CD14-positive monocyte (primary cell): ENCODE data around the gene PDE9A. TPM values are rescaled to one million over a fixed set of nuclear protein-coding genes. Genes with fewer than 3 reads are reported as not detected.

Experiments used
- DNase-seq, 3 donors: peaks; one replicate each; pipeline ENCODE4 v3.0.0-alpha.2; 2011 to 2022
- H2AFZ ChIP-seq: 2 replicates; pipeline ENCODE4 v1.6.0; 2012; ENCODE audit warnings: mild to moderate bottlenecking, low read depth, low read length, inconsistent platforms; ENCODE audit not compliant: insufficient read depth, poor library complexity, severe bottlenecking
- H3K27ac ChIP-seq, 2 donors: 1 replicate in 1 of 2; 2 replicates in 1 of 2; pipeline ENCODE4 v1.5.1; 2012 to 2013; ENCODE audit warnings: low read length in 2 of 2, control low read depth in 1 of 2, inconsistent platforms in 1 of 2, low read depth in 1 of 2, mild to moderate bottlenecking in 1 of 2
- H3K27me3 ChIP-seq, 2 donors: one replicate each; pipeline versions ENCODE4 v1.6.0 to v1.6.1; 2011 to 2013; ENCODE audit warnings: low read length in 2 of 2; ENCODE audit not compliant: control insufficient read depth in 2 of 2, insufficient read depth in 2 of 2
- H3K36me3 ChIP-seq, 2 donors: replicated peaks in 1 of 2; 1 replicate in 1 of 2; 2 replicates in 1 of 2; pipeline versions ENCODE4 v1.5.1 to v1.6.1; 2012 to 2013; ENCODE audit warnings: low read length in 2 of 2, control low read depth in 1 of 2, inconsistent platforms in 1 of 2, mild to moderate bottlenecking in 1 of 2; ENCODE audit not compliant: insufficient read depth in 2 of 2, control insufficient read depth in 1 of 2
- H3K4me1 ChIP-seq, 2 donors: 1 replicate in 1 of 2; 2 replicates in 1 of 2; pipeline versions ENCODE4 v1.5.1 to v1.6.1; 2012 to 2013; ENCODE audit warnings: low read length in 2 of 2, control low read depth in 1 of 2, inconsistent platforms in 1 of 2, mild to moderate bottlenecking in 1 of 2, moderate library complexity in 1 of 2; ENCODE audit not compliant: insufficient read depth in 2 of 2, control insufficient read depth in 1 of 2
- H3K4me2 ChIP-seq: replicated peaks from 2 replicates; pipeline ENCODE3; 2012; ENCODE audit warnings: low read length, moderate library complexity, mild to moderate bottlenecking; ENCODE audit not compliant: poor library complexity, severe bottlenecking; ENCODE audit errors: extremely low read depth
- H3K4me3 ChIP-seq, 3 experiments: fragments of 200-600 bp in 1 of 3; sonication (generic) in 1 of 3; replicated peaks in 1 of 3; 1 replicate in 2 of 3; 2 replicates in 1 of 3; pipeline ENCODE4 v1.5.1; 2011 to 2013; ENCODE audit warnings: low read length in 3 of 3, mild to moderate bottlenecking in 3 of 3, control low read depth in 2 of 3, low read depth in 2 of 3, inconsistent platforms in 1 of 3, moderate library complexity in 1 of 3
- H3K79me2 ChIP-seq: 2 replicates; pipeline ENCODE4 v1.6.0; 2012; ENCODE audit warnings: mild to moderate bottlenecking, control low read depth, inconsistent platforms, low read length, moderate library complexity; ENCODE audit not compliant: insufficient read depth
- H3K9ac ChIP-seq: 2 replicates; pipeline ENCODE4 v1.6.0; 2017; ENCODE audit warnings: low read length, mild to moderate bottlenecking; ENCODE audit not compliant: insufficient read depth, poor library complexity, severe bottlenecking
- H3K9me3 ChIP-seq, 2 donors: replicated peaks in 1 of 2; 1 replicate in 1 of 2; 2 replicates in 1 of 2; pipeline versions ENCODE4 v1.5.1 to v1.6.1; 2012 to 2013; ENCODE audit warnings: low read length in 2 of 2, control low read depth in 1 of 2; ENCODE audit not compliant: control insufficient read depth in 1 of 2, insufficient read depth in 1 of 2
- H4K20me1 ChIP-seq: 2 replicates; pipeline ENCODE4 v1.6.0; 2012; ENCODE audit warnings: mild to moderate bottlenecking, low read length, control low read depth, moderate library complexity; ENCODE audit not compliant: insufficient read depth
- H3K27ac Mint-ChIP-seq, 7 donors: one replicate each; pipeline ENCODE4 v1.8.0; 2020; ENCODE audit warnings: mild to moderate bottlenecking in 7 of 7, mixed read lengths in 7 of 7, moderate library complexity in 6 of 7, inconsistent platforms in 2 of 7
- H3K27me3 Mint-ChIP-seq, 3 donors: one replicate each; pipeline ENCODE4 v1.8.0; 2021 to 2022; ENCODE audit warnings: low read depth in 3 of 3, mild to moderate bottlenecking in 3 of 3, mixed read lengths in 3 of 3, moderate library complexity in 3 of 3, inconsistent platforms in 1 of 3
- H3K36me3 Mint-ChIP-seq, 2 donors: one replicate each; pipeline ENCODE4 v1.8.0; 2020; ENCODE audit warnings: mixed read lengths in 2 of 2, inconsistent platforms in 1 of 2, mild to moderate bottlenecking in 1 of 2
- H3K4me1 Mint-ChIP-seq: one replicate; pipeline ENCODE4 v1.8.0; 2020; ENCODE audit warnings: mild to moderate bottlenecking, mixed read lengths
- H3K4me3 Mint-ChIP-seq, 2 donors: one replicate each; pipeline ENCODE4 v1.8.0; 2020; ENCODE audit warnings: mild to moderate bottlenecking in 2 of 2, mixed read lengths in 2 of 2, moderate library complexity in 1 of 2
- H3K9me3 Mint-ChIP-seq, 7 donors: one replicate each; pipeline ENCODE4 v1.8.0; 2020 to 2022; ENCODE audit warnings: mixed read lengths in 7 of 7, mild to moderate bottlenecking in 6 of 7, moderate library complexity in 6 of 7, inconsistent platforms in 2 of 7
- CTCF ChIP-seq: fragments of 200-600 bp; IDR thresholded peaks from one replicate; pipeline ENCODE4 v1.8.0; 2022; ENCODE audit warnings: antibody characterized with exemption, mild to moderate bottlenecking
- WGBS: methylation state at CpG from one replicate; pipeline ENCODE4 v1.1.5; 2013; ENCODE audit warnings: missing lambda C conversion rate; ENCODE audit not compliant: insufficient coverage; 5-methylcytosine and 5-hydroxymethylcytosine counted together
- intact Hi-C, 2 donors: fragments of 100-400 bp; cut with micrococcal nuclease; formaldehyde crosslinking; loops; one replicate each; pipeline versions ENCODE4 v1.15.0 to v1.15.1; 2023
- polyA plus RNA-seq, 3 donors: library from polyadenylated mRNA; depleted of rRNA in 1 of 3; unstranded in 2 of 3; stranded (reverse) in 1 of 3; fragments of 300-500 nt in 2 of 3; fragments of >200 nt in 1 of 3; fragmentation: Illumina TruSeq in 2 of 3; gene quantifications; 1 replicate in 2 of 3; 2 replicates in 1 of 3; pipeline ENCODE4 v1.2.3, GENCODE V29; 2012 to 2021

PDE9A gene
- polyA plus RNA-seq, 3 donors, result 0.05 to 0.52 TPM; not detected in 1

GRCh38 chr21:42745511-42746239 is 92.3 kb downstream of the PDE9A start:
- intact Hi-C loops, result loop anchor here in 1 of 2 donors (2.0 kb wide), 1 partner anchor 21 kb away; no protein-coding TSS in a partner anchor
- Mint-ChIP-seq H3K4me3 (peak overlapping the region; percentile 53 to 78), H3K27ac (peak overlapping the region; percentile 97 to 98 (median 98)), H3K27me3 (peaks cover 0 to 7% (median 0%) of the 10 kb centered on the region in 3 donors), H3K4me1 (peaks cover 33% of the 10 kb centered on the region), H3K36me3 (no peaks in the 10 kb centered on the region), H3K9me3 (peaks cover 0 to 4% (median 0%) of the 10 kb centered on the region in 7 donors)
- peak in 2 of 3 donors; percentile 2 to 38 for DNase-seq
- Histone ChIP-seq H3K79me2 (no peaks in the 10 kb centered on the region), H3K27me3 (no peaks in the 10 kb centered on the region), H3K9me3 (no peaks in the 10 kb centered on the region), H2AFZ (peak overlapping the region; percentile 74), H3K9ac (peak overlapping the region; percentile 81), H3K36me3 (no peaks in the 10 kb centered on the region), H3K4me1 (peaks cover 30 to 43% of the 10 kb centered on the region in 2 donors), H4K20me1 (no peaks in the 10 kb centered on the region), H3K4me3 (peak overlapping the region in 1 of 3 experiments; percentile 46), H3K27ac (peak overlapping the region; percentile 93 to 99), H3K4me2 (peak overlapping the region; percentile 54)
- no peak for TF ChIP-seq CTCF
- WGBS, result 70% methylated on average over 13 of the region's 22 CpGs

- peaks cover 30 to 43% of the 10 kb centered on the region in 2 donors for H3K4me1 ChIP-seq
- intact Hi-C loops, result loop anchor here in 1 of 2 donors (2.0 kb wide), 1 partner anchor 21 kb away; no protein-coding TSS in a partner anchor
- TF ChIP-seq CTCF, result no peak
- Mint-ChIP-seq H3K9me3 (peaks cover 0 to 4% (median 0%) of the 10 kb centered on the region in 7 donors), H3K4me3 (peak overlapping the region; percentile 53 to 78), H3K36me3 (no peaks in the 10 kb centered on the region), H3K4me1 (peaks cover 33% of the 10 kb centered on the region), H3K27me3 (peaks cover 0 to 7% (median under 1%) of the 10 kb centered on the region in 3 donors), H3K27ac (peak overlapping the region; percentile 97 to 98 (median 98))
- WGBS, result 49% methylated on average over 7 of the region's 7 CpGs
- no peaks in the 10 kb centered on the region for H3K9me3 ChIP-seq
- no peaks in the 10 kb centered on the region for H3K27me3 ChIP-seq
- H4K20me1 ChIP-seq, result no peaks in the 10 kb centered on the region
- H2AFZ ChIP-seq, result peak overlapping the region; percentile 74
- peak overlapping the region; percentile 54 for H3K4me2 ChIP-seq
- H3K4me3 ChIP-seq, result peak overlapping the region in 1 of 3 experiments; percentile 46
- H3K36me3 ChIP-seq, result no peaks in the 10 kb centered on the region
- H3K9ac ChIP-seq, result peak overlapping the region; percentile 81
- peak overlapping the region; percentile 93 to 99 for H3K27ac ChIP-seq
- peak in 1 of 3 donors; percentile 19 for DNase-seq
- H3K79me2 ChIP-seq, result no peaks in the 10 kb centered on the region
These were observed 92.8 kb downstream of the PDE9A start for GRCh38 chr21:42746240-42746592.
